CD8-positive, alpha-beta memory T cell (primary cell): ENCODE results near the gene ADISSP. TPM values are rescaled to one million over a fixed set of nuclear protein-coding genes. Genes with fewer than 3 reads are reported as not detected.

ENCODE experiments used
- CTCF ChIA-PET: fragments of 350-600 bp; sonication (Branson Sonifier 250); formaldehyde crosslinking; loops from one replicate; lab custom pipeline; 2021; ENCODE audit warnings: antibody characterized with exemption; lab: Charles Lee
- POLR2A ChIA-PET: fragments of 350-600 bp; sonication (Branson Sonifier 250); formaldehyde crosslinking; loops from one replicate; lab custom pipeline; 2021; ENCODE audit warnings: antibody characterized with exemption; lab: Charles Lee
- DNase-seq, 5 donors: peaks; one replicate each; pipeline versions ENCODE4 v3.0.0 to v3.0.0-alpha.2; 2020 to 2022; ENCODE audit warnings: mixed read lengths in 1 of 5
- H3K27ac ChIP-seq: one replicate; pipeline ENCODE4 v1.7.0; 2013; ENCODE audit warnings: low read depth, mild to moderate bottlenecking, low read length, moderate library complexity
- H3K27me3 ChIP-seq: 2 replicates; pipeline ENCODE4 v1.7.0; 2013; ENCODE audit warnings: low read length, mild to moderate bottlenecking; ENCODE audit not compliant: insufficient read depth, poor library complexity, severe bottlenecking
- H3K36me3 ChIP-seq: 2 replicates; pipeline ENCODE4 v1.7.0; 2013; ENCODE audit warnings: mild to moderate bottlenecking, low read length, moderate library complexity; ENCODE audit not compliant: insufficient read depth
- H3K4me1 ChIP-seq: 2 replicates; pipeline ENCODE4 v1.7.0; 2013; ENCODE audit warnings: mild to moderate bottlenecking, low read length, moderate library complexity; ENCODE audit not compliant: insufficient read depth
- H3K4me3 ChIP-seq: 2 replicates; pipeline ENCODE4 v1.7.0; 2013; ENCODE audit warnings: mild to moderate bottlenecking, low read length
- H3K9me3 ChIP-seq: 2 replicates; pipeline ENCODE4 v1.7.0; 2013; ENCODE audit warnings: mild to moderate bottlenecking, low read length
- H3K27ac Mint-ChIP-seq, 8 donors: one replicate each; pipeline ENCODE4 v1.8.0; 2020 to 2021; ENCODE audit warnings: mixed read lengths in 8 of 8, mild to moderate bottlenecking in 6 of 8, inconsistent platforms in 3 of 8, moderate library complexity in 3 of 8
- H3K27me3 Mint-ChIP-seq, 2 donors: one replicate each; pipeline ENCODE4 v1.8.0; 2020 to 2021; ENCODE audit warnings: mixed read lengths in 2 of 2, mild to moderate bottlenecking in 1 of 2, moderate library complexity in 1 of 2
- H3K36me3 Mint-ChIP-seq, 3 donors: one replicate each; pipeline ENCODE4 v1.8.0; 2020 to 2021; ENCODE audit warnings: mixed read lengths in 3 of 3, inconsistent platforms in 1 of 3, mild to moderate bottlenecking in 1 of 3
- H3K4me1 Mint-ChIP-seq, 3 donors: one replicate each; pipeline ENCODE4 v1.8.0; 2020 to 2021; ENCODE audit warnings: mixed read lengths in 3 of 3, inconsistent platforms in 1 of 3, mild to moderate bottlenecking in 1 of 3
- H3K4me3 Mint-ChIP-seq, 7 donors: one replicate each; pipeline ENCODE4 v1.8.0; 2020 to 2021; ENCODE audit warnings: mixed read lengths in 7 of 7, mild to moderate bottlenecking in 6 of 7, moderate library complexity in 4 of 7, inconsistent platforms in 2 of 7
- H3K9me3 Mint-ChIP-seq, 5 donors: one replicate each; pipeline ENCODE4 v1.8.0; 2020 to 2022; ENCODE audit warnings: mixed read lengths in 5 of 5, mild to moderate bottlenecking in 3 of 5, moderate library complexity in 2 of 5, inconsistent platforms in 1 of 5
- polyA plus RNA-seq: library from polyadenylated mRNA; unstranded; fragments of 300-500 nt; fragmentation: Illumina TruSeq; gene quantifications from one replicate; pipeline ENCODE4 v1.2.3, GENCODE V29; 2021
- total RNA-seq, 2 experiments: library from RNA; stranded (reverse); gene quantifications; one replicate each; pipeline ENCODE4 v1.2.3, GENCODE V29; 2021

ADISSP gene
- total and polyA plus RNA-seq, 3 experiments from 2014 or later, result 27.0 to 74.9 (median 72.7) TPM

GRCh38 chr20:3739926-3740451 lies 27.6 kb downstream of the ADISSP start:
- no peaks in the 10 kb centered on the region for H3K9me3 Mint-ChIP-seq
- no peaks in the 10 kb centered on the region for H3K36me3 Mint-ChIP-seq
- CTCF ChIA-PET, result interaction anchor here (1.2 kb wide), 1 partner anchor 13 kb away, joined by 3 read pairs; no protein-coding TSS in a partner anchor
- Histone ChIP-seq H3K9me3 (no peaks in the 10 kb centered on the region), H3K36me3 (no peaks in the 10 kb centered on the region), H3K27me3 (no peaks in the 10 kb centered on the region), H3K4me3 (no peak overlapping the region), H3K4me1 (peaks cover 5% of the 10 kb centered on the region), H3K27ac (no peak overlapping the region)
- no peak overlapping the region for H3K4me3 Mint-ChIP-seq
- POLR2A ChIA-PET, result no interaction called here
- peaks cover 0 to 20% of the 10 kb centered on the region in 2 donors for H3K27me3 Mint-ChIP-seq
- peaks cover 7 to 10% (median 8%) of the 10 kb centered on the region in 3 donors for H3K4me1 Mint-ChIP-seq
- H3K27ac Mint-ChIP-seq, result peak overlapping the region in 1 of 8 donors; percentile 68
- DNase-seq, result no peak

- H3K27ac ChIP-seq, result no peak overlapping the region
- CTCF ChIA-PET, result interaction anchor here (1.2 kb wide), 1 partner anchor 12 kb away, joined by 3 read pairs; no protein-coding TSS in a partner anchor
- H3K4me1 Mint-ChIP-seq, result peaks cover 2 to 3% (median 2%) of the 10 kb centered on the region in 3 donors
- no peak for DNase-seq
- H3K9me3 ChIP-seq, result no peaks in the 10 kb centered on the region
- H3K27me3 ChIP-seq, result no peaks in the 10 kb centered on the region
- H3K27me3 Mint-ChIP-seq, result peaks cover 3 to 16% of the 10 kb centered on the region in 2 donors
- no peak overlapping the region for H3K4me3 ChIP-seq
- H3K4me3 Mint-ChIP-seq, result no peak overlapping the region
- H3K36me3 ChIP-seq, result no peaks in the 10 kb centered on the region
- no peaks in the 10 kb centered on the region for H3K4me1 ChIP-seq
- POLR2A ChIA-PET, result no interaction called here
- H3K27ac Mint-ChIP-seq, result no peak overlapping the region
- no peaks in the 10 kb centered on the region for H3K36me3 Mint-ChIP-seq
- H3K9me3 Mint-ChIP-seq, result no peaks in the 10 kb centered on the region
Observed at GRCh38 chr20:3739054-3739925, 28.3 kb downstream of the ADISSP start.

GRCh38 chr20:3738111-3739053 lies 29.2 kb downstream of the ADISSP start:
- POLR2A ChIA-PET, result no interaction called here
- CTCF ChIA-PET, result no interaction called here
- Mint-ChIP-seq H3K27ac (no peak overlapping the region), H3K27me3 (peaks cover 8 to 14% of the 10 kb centered on the region in 2 donors), H3K4me3 (no peak overlapping the region), H3K36me3 (no peaks in the 10 kb centered on the region), H3K4me1 (no peaks in the 10 kb centered on the region), H3K9me3 (no peaks in the 10 kb centered on the region)
- no peak for DNase-seq
- no peaks in the 10 kb centered on the region for H3K9me3 ChIP-seq
- no peaks in the 10 kb centered on the region for H3K36me3 ChIP-seq
- no peaks in the 10 kb centered on the region for H3K27me3 ChIP-seq
- no peak overlapping the region for H3K4me3 ChIP-seq
- no peak overlapping the region for H3K27ac ChIP-seq
- H3K4me1 ChIP-seq, result no peaks in the 10 kb centered on the region

- Mint-ChIP-seq H3K9me3 (no peaks in the 10 kb centered on the region), H3K27me3 (peaks cover 24 to 28% of the 10 kb centered on the region in 2 donors), H3K36me3 (no peaks in the 10 kb centered on the region), H3K4me1 (peaks cover 0 to 10% (median 0%) of the 10 kb centered on the region in 3 donors), H3K27ac (no peak overlapping the region), H3K4me3 (no peak overlapping the region)
- no peak for DNase-seq
- Histone ChIP-seq H3K27me3 (peaks cover 5% of the 10 kb centered on the region), H3K36me3 (no peaks in the 10 kb centered on the region), H3K4me3 (no peak overlapping the region), H3K9me3 (no peaks in the 10 kb centered on the region), H3K27ac (no peak overlapping the region), H3K4me1 (no peaks in the 10 kb centered on the region)
- CTCF ChIA-PET, result interaction anchor here (1.3 kb wide), 1 partner anchor 12 kb away, joined by 3 read pairs; no protein-coding TSS in a partner anchor
- POLR2A ChIA-PET, result no interaction called here
Observed at GRCh38 chr20:3735768-3736167, 31.8 kb downstream of the ADISSP start.

GRCh38 chr20:3734111-3734843 lies 33.3 kb downstream of the ADISSP start:
- Mint-ChIP-seq H3K4me3 (no peak overlapping the region), H3K9me3 (no peaks in the 10 kb centered on the region), H3K36me3 (no peaks in the 10 kb centered on the region), H3K27me3 (peaks cover 29 to 34% of the 10 kb centered on the region in 2 donors), H3K4me1 (peaks cover 0 to 10% (median 0%) of the 10 kb centered on the region in 3 donors), H3K27ac (no peak overlapping the region)
- no peak overlapping the region for H3K4me3 ChIP-seq
- H3K36me3 ChIP-seq, result no peaks in the 10 kb centered on the region
- no peaks in the 10 kb centered on the region for H3K9me3 ChIP-seq
- no peaks in the 10 kb centered on the region for H3K4me1 ChIP-seq
- no peak overlapping the region for H3K27ac ChIP-seq
- ChIA-PET CTCF (no interaction called here), POLR2A (no interaction called here)
- peak in 1 of 5 donors; percentile 39 for DNase-seq
- H3K27me3 ChIP-seq, result peaks cover 5% of the 10 kb centered on the region

- H3K27ac ChIP-seq, result no peak overlapping the region
- CTCF ChIA-PET, result no interaction called here
- H3K27me3 ChIP-seq, result peaks cover 5% of the 10 kb centered on the region
- no peaks in the 10 kb centered on the region for H3K4me1 ChIP-seq
- Mint-ChIP-seq H3K4me1 (peaks cover 0 to 10% (median 0%) of the 10 kb centered on the region in 3 donors), H3K9me3 (no peaks in the 10 kb centered on the region), H3K36me3 (no peaks in the 10 kb centered on the region), H3K27ac (no peak overlapping the region), H3K4me3 (no peak overlapping the region), H3K27me3 (peaks cover 31 to 36% of the 10 kb centered on the region in 2 donors)
- POLR2A ChIA-PET, result no interaction called here
- peak in 1 of 5 donors; percentile 13 for DNase-seq
- H3K4me3 ChIP-seq, result no peak overlapping the region
- H3K9me3 ChIP-seq, result no peaks in the 10 kb centered on the region
- no peaks in the 10 kb centered on the region for H3K36me3 ChIP-seq
Observed at GRCh38 chr20:3733119-3733995, 34.2 kb downstream of the ADISSP start.
